ENCODE measurements around the gene HSPA1B. TPM values are rescaled to one million over a fixed set of nuclear protein-coding genes. Genes with fewer than 3 reads are reported as not detected.
A peak's percentile ranks its signal among the peaks of the same experiment; 100 is the strongest.

The HSPA1B gene
- total and polyA plus RNA-seq, 2 of the 4 experiments (the other 2 are of a cell fraction), result 61.1 to 93.6 TPM

DNA sequence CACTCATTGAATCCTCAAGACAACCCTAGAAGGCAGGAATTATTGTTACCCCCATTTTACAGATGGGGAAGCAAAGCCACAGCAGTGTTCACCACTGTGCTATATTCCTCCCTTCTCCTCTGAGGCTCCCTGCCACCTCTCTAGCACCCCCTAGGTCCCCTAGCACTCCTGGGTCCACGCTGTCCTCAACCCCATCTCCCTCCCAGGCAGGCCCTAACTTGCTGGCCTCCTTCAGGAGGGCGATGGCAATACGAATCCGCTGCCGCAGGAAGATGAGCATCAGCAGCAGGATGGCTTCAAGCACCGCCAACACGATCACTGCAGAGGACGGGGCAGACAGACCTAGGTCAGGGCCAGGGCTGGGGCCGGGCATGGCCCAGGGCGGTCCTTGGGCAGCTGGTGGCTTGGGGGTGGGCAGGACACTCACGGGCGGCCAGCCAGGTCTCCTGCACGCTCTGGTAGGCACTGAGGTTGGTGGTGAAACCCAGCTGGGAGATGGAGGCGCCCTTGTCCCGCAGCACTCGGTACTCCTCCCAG is 42.9 kb downstream of the HSPA1B start:
- ChIA-PET POLR2A (ENCODE audit: unreplicated experiment) (no interaction called here), CTCF (interaction anchor here (0.6 kb wide), 1 partner anchor 116 kb away, joined by 4 read pairs; no protein-coding TSS in a partner anchor)
- Histone ChIP-seq H3K4me2 (ENCODE audit: low read depth, low read length) (no peak overlapping the region), H3K4me3 (ENCODE audit: insufficient read depth, low read depth, low read length) (no peak overlapping the region), H3K9me3 (ENCODE audit: control insufficient read depth, insufficient read depth, low read length) (no peaks in the 10 kb centered on the region), H2BK20ac (ENCODE audit: low read depth, low read length) (no peak overlapping the region), H3K56ac (ENCODE audit: extremely low read depth, insufficient read depth, low read length) (no peak overlapping the region), H2BK120ac (ENCODE audit: low read depth, low read length) (no peak overlapping the region), H3K4ac (ENCODE audit: low read depth, low read length) (no peak overlapping the region), H2BK5ac (ENCODE audit: low read depth, low read length, poor library complexity, severe bottlenecking) (no peak overlapping the region), H4K5ac (ENCODE audit: low read depth, low read length) (no peak overlapping the region; the same call in 1 of the 2 replicates), H3K27me3 (ENCODE audit: control insufficient read depth, insufficient read depth, low read length) (no peaks in the 10 kb centered on the region), H3K18ac (ENCODE audit: low read depth, low read length) (no peak overlapping the region; the same call in 1 of the 2 replicates), H2AK5ac (ENCODE audit: low read depth, low read length) (no peak overlapping the region), H2AK9ac (replicated peaks; ENCODE audit: low read depth, low read length, poor library complexity) (peak overlapping the region; percentile 73), H3K9me1 (ENCODE audit: insufficient read depth, low read length) (peaks cover 3% of the 10 kb centered on the region; the same call in 1 of the 2 replicates), H4K91ac (ENCODE audit: insufficient read depth, low read depth, low read length) (no peak overlapping the region), H3K36me3 (ENCODE audit: control insufficient read depth, insufficient read depth, low read length) (no peaks in the 10 kb centered on the region), H2BK15ac (ENCODE audit: low read depth, low read length) (no peak overlapping the region), H3K27ac (ENCODE audit: insufficient read depth, low read length) (no peak overlapping the region), H4K20me1 (ENCODE audit: insufficient read depth, low read length) (no peaks in the 10 kb centered on the region), H3K4me1 (ENCODE audit: control insufficient read depth, insufficient read depth, low read length) (peaks cover 8% of the 10 kb centered on the region), H4K8ac (ENCODE audit: low read depth in 2 of 2, low read length in 2 of 2) (peak overlapping the region in 1 of 2 experiments; percentile 60; a peak in 1 of 4 replicates), H2AFZ (replicated peaks; ENCODE audit: low read length, poor library complexity) (peak overlapping the region; percentile 87), H3K14ac (replicated peaks; ENCODE audit: low read depth, low read length) (peak overlapping the region; percentile 19; the same call in 1 of the 2 replicates), H3K23ac (ENCODE audit: low read depth, low read length) (no peak overlapping the region), H3K79me1 (ENCODE audit: low read depth in 1 of 2, low read length in 2 of 2) (no peaks in the 10 kb centered on the region), H3K9ac (ENCODE audit: low read depth, low read length) (no peak overlapping the region)
- BruUV-seq (replicated peaks), result no TSS peak
- intact Hi-C loops (cut with micrococcal nuclease), result no loop called here
- TF ChIP-seq CHD1 (IDR thresholded peaks at IDR 0.05; ENCODE audit: low read depth, low read length) (no peak), MXI1 (IDR thresholded peaks at IDR 0.05; ENCODE audit: borderline replicate concordance, low read depth, low read length) (no peak)
- dilution Hi-C loops (cut with HindIII; ENCODE audit: low sequenced_read_pairs, unreplicated experiment), result no loop called here
- WGBS, 2 experiments (ENCODE audit: extremely low coverage in 2 of 2, insufficient read length in 1 of 2), result 63% methylated on average over 12 of the region's 16 CpGs; no CpG with 5 or more reads in 1 of the 2 experiments
- in situ Hi-C loops (cut with MboI; ENCODE audit: low sequenced_read_pairs), result no loop called here
- DNase-seq (no peak), ATAC-seq (ENCODE audit: low read depth) (no peak)

Data from IMR-90 (cell line).